ENCODE data around the gene DCP2. TPM values are rescaled to one million over a fixed set of nuclear protein-coding genes. Genes with fewer than 3 reads are reported as not detected.

Gene DCP2
- polyA plus RNA-seq, 1 experiment: 18.4 TPM

DNA sequence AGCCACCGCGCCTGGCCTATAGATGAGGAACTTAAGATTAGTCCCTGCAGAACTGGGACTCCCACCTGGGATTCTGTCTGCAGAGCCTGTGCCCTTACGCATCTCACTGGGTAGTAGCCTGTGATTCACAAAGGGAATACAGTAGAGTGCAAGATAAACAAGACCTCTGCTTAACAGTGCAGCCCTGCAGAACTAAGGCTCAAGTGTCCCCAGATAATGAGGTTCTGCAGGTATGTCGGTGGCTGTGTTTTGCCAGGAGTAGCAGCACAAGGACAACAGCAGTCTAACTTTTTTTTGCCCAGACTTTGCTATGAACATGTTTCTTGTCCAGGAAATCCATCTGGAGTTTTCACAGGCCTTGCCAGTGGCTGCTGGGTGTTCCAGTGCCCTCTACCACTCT is 59.7 kb downstream of the DCP2 start:
- TF ChIP-seq CTCF (IDR thresholded peaks at IDR 0.05; ENCODE audit: low read depth, low read length): no peak
- Histone ChIP-seq H3K4me3 (ENCODE audit: low read depth, low read length) (no peak overlapping the region), H3K27me3 (ENCODE audit: control insufficient read depth, insufficient read depth, low read length) (no peaks in the 10 kb centered on the region), H3K27ac (ENCODE audit: low read depth, low read length) (no peak overlapping the region), H3K9me3 (ENCODE audit: control insufficient read depth, insufficient read depth, low read length) (no peaks in the 10 kb centered on the region)
- no peak for DNase-seq (ENCODE audit: low read depth, low spot score)
- ChIA-PET POLR2A (no interaction called here), CTCF (no interaction called here)

DNA sequence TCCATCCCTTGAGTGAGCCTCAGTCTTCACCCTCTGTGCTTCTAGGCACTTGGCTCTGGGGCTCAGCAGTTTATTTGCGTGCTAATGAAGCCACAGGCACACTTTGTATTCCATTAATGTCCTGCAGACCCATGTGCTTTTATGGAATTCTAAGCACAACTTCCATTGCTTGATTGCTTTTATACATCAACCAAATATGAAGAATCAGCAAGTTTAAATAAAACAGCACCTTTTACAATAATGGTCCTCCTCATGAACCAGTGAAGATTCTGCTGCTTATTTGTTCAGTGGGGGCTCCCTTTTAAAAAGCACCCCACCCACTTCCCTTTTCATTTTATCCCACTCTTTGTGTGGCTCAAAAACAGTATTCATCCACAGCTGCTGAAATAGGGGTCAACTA is 60.2 kb downstream of the DCP2 start:
- DNase-seq (ENCODE audit: low read depth, low spot score): no peak
- Histone ChIP-seq H3K9me3 (ENCODE audit: control insufficient read depth, insufficient read depth, low read length) (no peaks in the 10 kb centered on the region), H3K4me3 (ENCODE audit: low read depth, low read length) (no peak overlapping the region), H3K27ac (ENCODE audit: low read depth, low read length) (no peak overlapping the region), H3K27me3 (ENCODE audit: control insufficient read depth, insufficient read depth, low read length) (no peaks in the 10 kb centered on the region)
- CTCF ChIA-PET: no interaction called here
- no peak for TF ChIP-seq CTCF (IDR thresholded peaks at IDR 0.05; ENCODE audit: low read depth, low read length)
- POLR2A ChIA-PET: no interaction called here

GRCh38 chr5:113038136-113038535 is 61.5 kb downstream of the DCP2 start:
- no peaks in the 10 kb centered on the region for H3K9me3 ChIP-seq (ENCODE audit: control insufficient read depth, insufficient read depth, low read length)
- ChIA-PET CTCF (no interaction called here), POLR2A (interaction anchor here (0.6 kb wide), 1 partner anchor 129 kb away, joined by 3 read pairs; no protein-coding TSS in a partner anchor)
- no peaks in the 10 kb centered on the region for H3K27me3 ChIP-seq (ENCODE audit: control insufficient read depth, insufficient read depth, low read length)
- no peak for DNase-seq (ENCODE audit: low read depth, low spot score)
- no peak overlapping the region for H3K27ac ChIP-seq (ENCODE audit: low read depth, low read length)
- H3K4me3 ChIP-seq (ENCODE audit: low read depth, low read length): no peak overlapping the region
- TF ChIP-seq CTCF (IDR thresholded peaks at IDR 0.05; ENCODE audit: low read depth, low read length): no peak

DNA sequence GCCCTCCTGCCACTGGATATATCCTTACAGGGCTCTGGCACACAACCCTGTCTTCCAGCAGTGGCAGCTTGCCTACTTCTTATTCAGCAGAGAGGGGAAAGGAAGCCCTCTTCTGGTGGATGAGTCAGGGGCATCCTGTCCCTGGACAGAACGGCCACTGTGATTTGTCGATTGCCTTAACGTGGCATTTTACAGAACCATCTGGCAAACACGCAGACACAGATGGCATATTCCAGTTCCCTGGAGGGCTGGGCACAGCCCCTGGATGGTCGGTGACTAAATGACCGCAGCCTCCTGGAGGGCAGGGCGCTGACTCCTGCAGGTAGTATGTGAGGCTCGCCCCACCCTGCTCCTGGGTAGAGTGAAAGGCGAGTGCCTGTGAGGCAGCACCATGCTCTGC is 62.1 kb downstream of the DCP2 start:
- H3K27ac ChIP-seq (ENCODE audit: low read depth, low read length): no peak overlapping the region
- CTCF ChIA-PET: no interaction called here

More for the DNA sequence above, 62.1 kb downstream of the DCP2 start:
- H3K9me3 ChIP-seq (ENCODE audit: control insufficient read depth, insufficient read depth, low read length): no peaks in the 10 kb centered on the region
- H3K27me3 ChIP-seq (ENCODE audit: control insufficient read depth, insufficient read depth, low read length): no peaks in the 10 kb centered on the region
- POLR2A ChIA-PET: no interaction called here
- no peak overlapping the region for H3K4me3 ChIP-seq (ENCODE audit: low read depth, low read length)
- peak; percentile 5; the same call in 1 of the 2 replicates for TF ChIP-seq CTCF (IDR thresholded peaks at IDR 0.05; ENCODE audit: low read depth, low read length)
- DNase-seq (ENCODE audit: low read depth, low spot score): no peak

Data from AG04450 (cell line).